NCI-H774 (cell line): ENCODE measurements around the gene TMSB15C.

Experiments used
- DNase-seq: peaks from one replicate; lab custom pipeline; 2025; lab: John Stamatoyannopoulos, UW

TMSB15C gene

GRCh38 chrX:104045642-104046041 lies 30.4 kb downstream of the TMSB15C start:
- DNase-seq: no peak

- DNase-seq: no peak
These were observed 35.0 kb downstream of the TMSB15C start for GRCh38 chrX:104041003-104041402.

DNA sequence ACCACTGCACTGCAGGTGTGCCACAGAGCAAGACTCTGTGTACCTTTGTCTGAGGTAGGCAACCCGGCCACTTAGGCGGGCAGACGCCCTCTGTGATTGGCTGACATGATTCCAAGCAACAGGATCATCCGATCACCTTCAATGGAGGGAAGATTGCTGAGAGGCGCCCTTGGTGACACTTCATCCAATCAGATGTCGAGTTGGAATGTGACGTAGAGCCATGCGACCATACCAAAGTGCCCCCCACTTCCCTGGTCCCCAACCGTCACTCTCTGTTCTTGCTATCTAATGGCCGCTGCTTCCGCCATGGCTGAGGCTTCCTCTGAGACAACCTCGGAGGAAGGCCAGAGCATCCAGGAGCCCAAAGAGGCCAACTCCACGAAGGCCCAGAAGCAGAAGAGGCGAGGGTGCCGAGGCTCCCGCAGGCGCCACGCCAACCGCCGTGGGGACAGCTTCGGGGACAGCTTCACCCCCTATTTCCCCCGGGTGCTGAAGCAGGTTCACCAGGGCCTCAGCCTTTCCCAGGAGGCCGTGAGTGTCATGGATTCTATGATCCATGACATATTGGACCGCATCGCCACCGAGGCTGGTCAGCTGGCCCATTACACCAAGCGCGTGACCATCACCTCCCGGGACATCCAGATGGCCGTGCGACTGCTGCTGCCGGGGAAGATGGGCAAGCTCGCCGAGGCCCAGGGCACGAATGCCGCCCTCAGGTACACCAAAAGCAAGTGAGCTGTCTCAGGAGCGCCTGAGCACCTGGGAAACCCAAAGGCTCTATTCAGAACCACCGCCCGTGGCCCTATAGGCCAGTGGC lies 36.1 kb downstream of the TMSB15C start, which contains the start of gene H2BW2:
H2BW2 (plus strand) TSS at position 268 of the 817 bp plus-strand sequence; CDS start at position 307, 39 bp downstream.
- DNase-seq: no peak
